ENCODE data around the gene NEDD4L. TPM values are rescaled to one million over a fixed set of nuclear protein-coding genes. Genes with fewer than 3 reads are reported as not detected.

Gene NEDD4L
- total RNA-seq, 1 experiment from 2014 or later = 42.9 TPM

- no peak for TF ChIP-seq REST (IDR thresholded peaks at IDR 0.05; ENCODE audit: insufficient read depth in 1 of 2, low read depth in 2 of 2, low read length in 1 of 2)
- TF ChIP-seq CTCF (IDR thresholded peaks at IDR 0.05) = no peak
- TF ChIP-seq POLR2AphosphoS5 (IDR thresholded peaks at IDR 0.05; ENCODE audit: low read depth, low read length) = no peak
- no peak for TF ChIP-seq TCF7L2 (IDR thresholded peaks at IDR 0.05; ENCODE audit: low read depth, low read length)
- no peak for TF ChIP-seq SIN3A (IDR thresholded peaks at IDR 0.05; ENCODE audit: borderline replicate concordance, insufficient read depth, low read depth, low read length)
- Histone ChIP-seq H3K9me3 (ENCODE audit: control insufficient read depth, insufficient read depth, low read depth, low read length) (no peaks in the 10 kb centered on the region), H3K27me3 (ENCODE audit: control insufficient read depth, insufficient read depth, low read length) (no peaks in the 10 kb centered on the region), H3K36me3 (ENCODE audit: control insufficient read depth, insufficient read depth, low read length) (no peaks in the 10 kb centered on the region), H3K4me3 (ENCODE audit: low read depth in 2 of 2, low read length in 2 of 2) (no peak overlapping the region), H3K27ac (ENCODE audit: low read length) (no peak overlapping the region; the same call in 1 of the 2 replicates), H3K4me1 (ENCODE audit: control insufficient read depth, insufficient read depth, low read length) (peaks cover 18% of the 10 kb centered on the region)
- DNase-seq (ENCODE audit: low read depth, low spot score) = no peak
- no peak for ATAC-seq
- BruUV-seq (replicated peaks) = no TSS peak
- ChIA-PET CTCF (interaction anchor here (0.8 kb wide), 1 partner anchor 43 kb away, joined by 3 read pairs; no protein-coding TSS in a partner anchor), POLR2A (no interaction called here)
- intact Hi-C loops (cut with micrococcal nuclease; ENCODE audit: unreplicated experiment) = no loop called here
- in situ Hi-C loops (cut with HindIII; ENCODE audit: low pct_unique_long_range_greater_than_20kb, low sequenced_read_pairs) = no loop called here
Measured at GRCh38 chr18:58192519-58192918, 148.5 kb downstream of the NEDD4L start.

GRCh38 chr18:58194028-58194427, 150.0 kb downstream of the NEDD4L start:
- intact Hi-C loops (cut with micrococcal nuclease; ENCODE audit: unreplicated experiment) (no loop called here), in situ Hi-C loops (cut with HindIII; ENCODE audit: low pct_unique_long_range_greater_than_20kb, low sequenced_read_pairs) (no loop called here)
- ATAC-seq = peak; percentile 70; the same call in 1 of the 2 replicates
- POLR2A ChIA-PET = no interaction called here
- Histone ChIP-seq H3K4me3 (ENCODE audit: low read depth in 2 of 2, low read length in 2 of 2) (no peak overlapping the region), H3K27me3 (ENCODE audit: control insufficient read depth, insufficient read depth, low read length) (no peaks in the 10 kb centered on the region), H3K36me3 (ENCODE audit: control insufficient read depth, insufficient read depth, low read length) (no peaks in the 10 kb centered on the region), H3K27ac (ENCODE audit: low read length) (no peak overlapping the region), H3K9me3 (ENCODE audit: control insufficient read depth, insufficient read depth, low read depth, low read length) (no peaks in the 10 kb centered on the region), H3K4me1 (ENCODE audit: control insufficient read depth, insufficient read depth, low read length) (peaks cover 18% of the 10 kb centered on the region)
- no peak for TF ChIP-seq SIN3A (IDR thresholded peaks at IDR 0.05; ENCODE audit: borderline replicate concordance, insufficient read depth, low read depth, low read length)
- TF ChIP-seq TCF7L2 (IDR thresholded peaks at IDR 0.05; ENCODE audit: low read depth, low read length) = no peak
- TF ChIP-seq REST (IDR thresholded peaks at IDR 0.05; ENCODE audit: insufficient read depth in 1 of 2, low read depth in 2 of 2, low read length in 1 of 2) = no peak
- peak; percentile 60 for TF ChIP-seq CTCF (IDR thresholded peaks at IDR 0.05)
- no peak for TF ChIP-seq POLR2AphosphoS5 (IDR thresholded peaks at IDR 0.05; ENCODE audit: low read depth, low read length)
- no peak for DNase-seq (ENCODE audit: low read depth, low spot score)
- BruUV-seq (replicated peaks) = no TSS peak
- CTCF ChIA-PET = interaction anchor here (0.6 kb wide), 1 partner anchor 33 kb away, joined by 3 read pairs; no protein-coding TSS in a partner anchor
